NCI-H2029 treated with DMSO at 0.1 percent for 48 hours (cell line): ENCODE results near the gene ADAMTS2.

Experiments used
- DNase-seq: peaks from one replicate; lab custom pipeline; 2025; lab: John Stamatoyannopoulos, UW

The ADAMTS2 gene

GRCh38 chr5:179371681-179372680 lies 26.7 kb upstream of the ADAMTS2 start:
- no peak for DNase-seq

DNA sequence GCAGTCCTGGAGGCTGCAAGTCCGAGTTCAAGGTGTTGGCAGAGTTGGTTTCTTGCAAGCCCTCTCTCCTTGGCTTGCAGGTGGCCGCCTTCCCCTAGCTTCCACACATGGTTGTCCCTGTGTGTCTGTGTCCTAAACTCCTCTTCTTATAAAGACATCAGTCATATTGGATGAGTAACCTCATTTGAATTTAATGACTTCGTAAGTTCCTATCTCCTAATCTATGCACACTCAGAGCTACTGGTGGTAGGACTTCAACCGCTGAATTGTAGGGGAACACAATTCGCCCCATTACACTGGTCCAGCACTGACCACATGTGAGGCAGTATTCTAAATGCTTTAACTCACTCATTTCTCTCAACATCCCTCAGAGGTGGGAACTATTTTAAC lies 25.9 kb upstream of the ADAMTS2 start:
- no peak for DNase-seq

GRCh38 chr5:179370490-179371120 lies 25.3 kb upstream of the ADAMTS2 start:
- DNase-seq: no peak

GRCh38 chr5:179369530-179369884 lies 24.2 kb upstream of the ADAMTS2 start:
- no peak for DNase-seq

DNA sequence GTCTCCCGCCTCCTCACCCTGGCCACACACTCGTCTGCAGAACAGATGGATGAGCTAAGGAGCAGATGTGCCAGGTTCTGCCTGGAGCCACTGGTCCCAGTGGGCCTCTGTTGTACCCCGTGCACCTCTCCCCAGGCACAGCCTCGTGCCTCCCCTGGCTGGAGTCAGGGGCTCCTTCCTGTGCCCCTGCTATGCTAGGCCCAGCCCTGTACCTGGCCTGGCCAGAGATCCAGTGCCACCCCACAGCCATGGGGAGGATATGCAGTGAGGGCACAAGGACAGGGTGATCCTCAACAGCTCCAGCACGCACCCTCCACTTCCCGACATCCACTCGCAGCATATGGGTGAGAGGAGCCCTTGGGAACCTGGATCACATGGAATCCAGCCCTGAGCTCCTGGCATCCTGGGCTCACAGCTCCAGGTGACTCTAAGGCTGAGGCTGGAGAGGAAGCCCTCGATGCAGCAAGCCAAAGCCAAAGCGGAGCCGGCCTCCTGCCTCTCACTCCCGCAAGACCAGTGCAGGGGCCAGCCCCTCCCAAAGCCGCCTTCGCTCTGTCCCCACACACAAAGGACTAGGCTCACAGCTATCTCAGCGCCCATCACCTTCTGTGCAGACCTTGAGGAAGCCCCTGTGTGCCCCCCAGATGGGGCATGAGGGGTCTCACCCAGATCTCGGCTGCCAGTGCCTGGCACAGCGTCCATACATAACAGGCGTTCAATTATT lies 23.7 kb upstream of the ADAMTS2 start:
- DNase-seq: no peak

DNA sequence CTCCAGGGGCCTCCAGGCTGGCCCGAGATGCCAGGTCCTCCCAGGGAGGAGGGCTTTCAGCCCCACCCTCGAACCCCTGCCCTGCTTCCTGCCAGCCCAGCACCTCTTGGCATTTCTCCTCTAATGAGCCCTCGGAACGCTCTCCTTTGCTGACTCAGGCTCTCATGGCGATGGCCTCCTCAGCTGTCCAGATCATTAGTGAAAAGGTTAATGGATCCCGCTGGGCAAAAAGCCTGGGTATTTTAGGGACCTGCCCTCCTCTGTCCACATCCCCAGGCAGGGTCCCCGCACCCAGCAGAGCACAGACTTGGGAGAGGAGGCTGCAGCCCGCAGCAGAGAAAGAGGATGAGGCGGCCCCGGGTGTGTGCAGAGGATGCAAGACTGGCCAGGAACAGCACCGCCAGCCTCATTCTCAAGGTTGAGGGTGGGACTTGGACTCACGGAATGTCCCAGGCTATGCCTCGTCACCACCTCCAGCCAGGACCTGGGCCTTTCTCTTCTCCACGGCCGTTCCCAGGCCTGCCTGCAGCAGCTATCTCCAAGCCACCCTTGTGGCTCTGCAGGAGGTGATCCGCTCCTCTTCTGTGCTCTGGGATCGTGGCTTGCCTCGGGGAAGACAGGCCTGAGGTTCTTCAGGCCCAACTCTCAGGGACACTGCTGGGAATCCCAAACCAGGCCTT lies 23.0 kb upstream of the ADAMTS2 start:
- no peak for DNase-seq

DNA sequence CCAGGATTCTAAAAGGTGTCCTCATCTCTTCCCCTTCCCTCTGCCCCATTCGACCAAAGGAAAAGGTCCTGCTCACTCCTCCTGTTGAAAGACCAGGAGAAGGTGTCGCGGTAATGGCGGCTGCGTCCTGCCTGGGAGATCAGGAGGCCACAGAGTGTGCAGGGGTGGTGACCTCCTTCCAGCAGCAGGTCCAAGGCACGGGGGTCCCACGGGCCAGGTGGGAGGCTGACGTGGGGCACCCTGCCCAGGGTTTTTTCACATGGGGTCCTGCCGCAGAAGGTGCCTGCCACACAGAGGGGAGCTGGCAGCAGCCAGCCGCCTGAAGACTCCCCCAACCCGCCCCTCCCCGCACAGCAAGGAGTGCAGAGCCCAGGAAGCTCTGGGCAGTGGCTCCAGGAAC lies 22.2 kb upstream of the ADAMTS2 start:
- no peak for DNase-seq

GRCh38 chr5:179362355-179362754 lies 17.1 kb upstream of the ADAMTS2 start:
- no peak for DNase-seq

GRCh38 chr5:179361037-179361603 lies 15.9 kb upstream of the ADAMTS2 start:
- DNase-seq: no peak

DNA sequence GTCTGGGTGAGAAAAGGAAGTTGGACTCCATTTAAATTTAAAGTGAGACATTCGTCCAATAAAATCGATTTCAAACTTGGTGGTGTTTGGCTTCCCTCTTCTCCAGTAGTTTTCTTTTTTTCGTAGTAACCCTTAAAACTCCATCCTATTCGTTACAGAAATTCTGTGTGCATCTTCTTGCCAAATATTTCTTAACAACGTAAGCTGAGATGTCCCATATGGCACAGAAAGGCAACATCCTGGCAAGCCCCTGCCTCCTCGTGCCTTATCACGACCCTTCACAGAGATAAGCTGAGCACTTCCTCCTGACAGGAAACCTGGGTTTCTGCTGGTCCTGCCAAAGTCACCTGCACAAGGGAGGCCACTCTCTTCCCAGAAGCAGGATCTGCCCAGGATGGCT lies 11.8 kb upstream of the ADAMTS2 start:
- no peak for DNase-seq

GRCh38 chr5:179355976-179356974 lies 11.0 kb upstream of the ADAMTS2 start:
- no peak for DNase-seq

DNA sequence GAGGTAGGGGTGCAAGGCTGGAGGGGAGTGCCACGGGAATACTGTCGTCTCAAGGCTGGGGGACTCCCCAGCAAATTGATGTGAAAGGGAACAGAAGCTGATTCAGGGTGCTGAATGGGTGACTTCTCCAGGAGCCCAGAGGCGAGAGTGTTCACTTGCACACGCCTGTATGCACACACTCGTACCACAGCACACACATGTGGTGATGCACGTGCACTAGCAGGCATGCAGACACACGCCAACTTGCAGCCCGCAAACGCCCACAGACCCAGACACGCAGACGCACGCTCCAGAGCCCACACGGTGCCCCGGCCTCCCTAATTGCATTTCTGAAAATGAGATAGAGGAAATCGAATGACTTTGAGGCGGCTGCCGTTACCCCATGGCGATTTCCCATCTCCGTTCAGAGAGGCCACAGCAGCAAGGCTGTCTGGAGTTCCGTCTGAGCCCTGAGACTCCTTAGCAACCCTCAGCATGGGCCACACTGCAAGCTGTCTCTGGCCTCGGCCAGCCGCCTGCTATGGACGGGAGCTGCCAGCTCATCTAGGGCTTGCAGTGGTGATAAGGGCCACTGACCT lies 9.1 kb upstream of the ADAMTS2 start:
- DNase-seq: no peak

- DNase-seq: no peak
Measured at GRCh38 chr5:179348843-179349242, 3.6 kb upstream of the ADAMTS2 start.

DNA sequence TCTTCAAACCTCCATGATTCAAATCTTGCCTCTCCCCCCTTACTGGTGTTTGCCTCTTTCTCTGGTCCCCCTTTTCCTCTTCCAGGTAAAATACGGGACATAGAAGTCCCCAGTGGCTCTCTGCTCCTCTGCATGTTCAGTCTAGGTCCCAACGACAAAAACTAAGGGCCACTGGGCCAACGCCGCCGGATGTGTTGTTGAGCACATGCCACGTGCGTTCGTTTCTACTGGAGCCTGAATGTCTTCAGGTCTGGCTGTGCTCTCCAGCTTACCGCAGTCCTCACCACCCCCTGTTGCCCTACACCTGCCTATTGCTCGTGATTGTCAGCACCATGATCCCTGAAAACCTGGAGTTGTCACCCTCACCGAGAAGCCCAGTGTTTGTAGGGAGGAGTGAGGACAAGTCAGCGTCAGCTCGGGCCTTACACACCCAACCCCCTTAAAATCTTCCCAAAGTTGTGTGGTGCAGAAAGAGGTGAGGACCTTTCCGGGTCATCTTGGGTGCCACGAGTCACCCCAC lies 2.8 kb upstream of the ADAMTS2 start:
- DNase-seq: no peak

- DNase-seq: no peak
Measured at GRCh38 chr5:179347581-179347980, 2.3 kb upstream of the ADAMTS2 start.

DNA sequence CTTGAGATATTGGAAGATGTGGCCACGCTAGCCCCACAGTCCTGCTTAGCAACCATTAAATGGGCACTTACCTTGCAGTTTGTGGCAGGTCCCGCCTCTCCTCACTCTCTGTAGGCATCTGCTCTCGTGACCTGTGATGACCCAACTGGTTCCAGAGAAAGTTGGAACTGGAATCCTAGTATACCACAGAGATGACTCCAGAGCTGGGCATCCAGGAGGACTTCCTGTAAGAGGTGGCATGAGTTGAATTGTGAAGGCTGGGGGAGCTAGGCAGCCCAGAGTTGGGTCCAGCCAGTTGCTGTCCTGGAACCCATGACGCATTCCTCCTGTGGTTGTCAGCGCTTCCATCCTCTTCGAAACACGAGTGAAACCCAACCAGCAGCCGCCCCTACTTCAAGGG lies 1.6 kb upstream of the ADAMTS2 start:
- no peak for DNase-seq

DNA sequence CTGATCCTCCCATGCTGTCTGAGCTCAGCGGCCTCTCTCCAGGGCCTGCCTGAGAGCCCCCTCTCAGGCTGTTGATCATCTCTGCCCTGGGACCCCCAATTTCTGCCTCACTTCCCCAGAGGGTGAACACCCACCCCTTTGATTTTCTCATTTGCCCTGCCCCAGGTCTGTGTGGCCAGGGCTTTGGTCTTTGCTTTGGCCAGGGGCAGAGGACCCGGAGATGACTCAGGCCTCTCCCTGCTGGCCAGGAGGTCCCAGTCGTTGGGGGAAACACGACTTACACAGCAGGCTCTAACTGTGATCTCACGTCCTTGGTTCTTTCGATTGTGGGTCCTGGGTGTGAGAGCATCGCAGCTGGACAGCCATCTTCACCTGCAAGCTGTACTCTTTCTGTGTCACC lies 1.1 kb upstream of the ADAMTS2 start:
- DNase-seq: no peak

GRCh38 chr5:179345183-179345432 lies 153 bp downstream of the ADAMTS2 start:
- DNase-seq: no peak

GRCh38 chr5:179344431-179345182 lies 654 bp downstream of the ADAMTS2 start:
- DNase-seq: no peak
